Mesothelial cell of epicardium (in vitro differentiated cells): ENCODE measurements around the gene PCDHA10. TPM values are rescaled to one million over a fixed set of nuclear protein-coding genes. Genes with fewer than 3 reads are reported as not detected.

ENCODE experiments used
- DNase-seq, 2 experiments: peaks; one replicate each; pipeline ENCODE4 v3.0.0; 2021; ENCODE audit warnings: low spot score in 2 of 2; ENCODE audit not compliant: unreplicated experiment in 2 of 2
- H3K27ac Mint-ChIP-seq: 2 replicates; pipeline ENCODE4 v1.8.0; 2021; ENCODE audit warnings: mixed read lengths
- H3K27me3 Mint-ChIP-seq: 2 replicates; pipeline ENCODE4 v1.8.0; 2021; ENCODE audit warnings: low read depth, mixed read lengths
- H3K36me3 Mint-ChIP-seq: 2 replicates; pipeline ENCODE4 v1.8.0; 2021; ENCODE audit warnings: mixed read lengths
- H3K4me1 Mint-ChIP-seq: 2 replicates; pipeline ENCODE4 v1.8.0; 2021; ENCODE audit warnings: mixed read lengths
- H3K4me3 Mint-ChIP-seq: 2 replicates; pipeline ENCODE4 v1.8.0; 2021; ENCODE audit warnings: mild to moderate bottlenecking, moderate library complexity, mixed read lengths
- H3K9me3 Mint-ChIP-seq: 2 replicates; pipeline ENCODE4 v1.8.0; 2021; ENCODE audit warnings: mixed read lengths
- CTCF ChIP-seq: fragments of 200-600 bp; sonication (generic); IDR thresholded peaks from one replicate; pipeline ENCODE4 v1.5.0; 2021; ENCODE audit warnings: antibody characterized with exemption; ENCODE audit not compliant: unreplicated experiment
- total RNA-seq: library from RNA; stranded (reverse); gene quantifications from 3 replicates; pipeline ENCODE4 v1.2.1, GENCODE V29; 2021

Gene PCDHA10
- total RNA-seq, 1 donor from 2014 or later: 20.1 TPM

- H3K4me1 Mint-ChIP-seq: no peaks in the 10 kb centered on the region
- H3K27ac Mint-ChIP-seq: no peak within 1 kb of the TSS
- H3K27me3 Mint-ChIP-seq: no peaks in the 10 kb centered on the region
- H3K4me3 Mint-ChIP-seq: no peak within 1 kb of the TSS
- no peak for DNase-seq
- no peak for TF ChIP-seq CTCF
- peaks cover 55% of the 10 kb centered on the region for H3K36me3 Mint-ChIP-seq
- H3K9me3 Mint-ChIP-seq: peaks cover 41% of the 10 kb centered on the region
Measured at GRCh38 chr5:140881889-140882590, 26.3 kb downstream of the PCDHA10 start, which contains the start of gene PCDHA13. TSS of gene PCDHA13 (plus strand) at chr5:140882124. CDS start at chr5:140882269, 145 bp downstream.

- DNase-seq: no peak
- peaks cover 45% of the 10 kb centered on the region for H3K9me3 Mint-ChIP-seq
- peaks cover 57% of the 10 kb centered on the region for H3K36me3 Mint-ChIP-seq
- no peaks in the 10 kb centered on the region for H3K4me1 Mint-ChIP-seq
- TF ChIP-seq CTCF: no peak
- H3K4me3 Mint-ChIP-seq: no peak overlapping the region
- H3K27me3 Mint-ChIP-seq: no peaks in the 10 kb centered on the region
- no peak overlapping the region for H3K27ac Mint-ChIP-seq
Measured at GRCh38 chr5:140882591-140882899, 26.8 kb downstream of the PCDHA10 start.

- H3K27ac Mint-ChIP-seq: no peak overlapping the region
- no peak for DNase-seq
- peaks cover 46% of the 10 kb centered on the region for H3K9me3 Mint-ChIP-seq
- no peak overlapping the region for H3K4me3 Mint-ChIP-seq
- TF ChIP-seq CTCF: no peak
- peaks cover 59% of the 10 kb centered on the region for H3K36me3 Mint-ChIP-seq
- H3K4me1 Mint-ChIP-seq: no peaks in the 10 kb centered on the region
- H3K27me3 Mint-ChIP-seq: no peaks in the 10 kb centered on the region
Measured at GRCh38 chr5:140883373-140883772, 27.7 kb downstream of the PCDHA10 start.

- no peak for TF ChIP-seq CTCF
- no peak overlapping the region for H3K27ac Mint-ChIP-seq
- H3K27me3 Mint-ChIP-seq: no peaks in the 10 kb centered on the region
- H3K9me3 Mint-ChIP-seq: peaks cover 41% of the 10 kb centered on the region
- no peaks in the 10 kb centered on the region for H3K4me1 Mint-ChIP-seq
- DNase-seq: no peak
- peaks cover 53% of the 10 kb centered on the region for H3K36me3 Mint-ChIP-seq
- no peak overlapping the region for H3K4me3 Mint-ChIP-seq
Measured at GRCh38 chr5:140883927-140884697, 28.4 kb downstream of the PCDHA10 start.

GRCh38 chr5:140916325-140916724 lies 60.6 kb downstream of the PCDHA10 start:
- Mint-ChIP-seq H3K4me3 (no peak overlapping the region), H3K36me3 (peaks cover 51% of the 10 kb centered on the region), H3K9me3 (peaks cover 49% of the 10 kb centered on the region), H3K27me3 (no peaks in the 10 kb centered on the region), H3K27ac (no peak overlapping the region), H3K4me1 (no peaks in the 10 kb centered on the region)
- TF ChIP-seq CTCF: no peak
- DNase-seq: no peak

Other genes with a start within 250 kb of the PCDHA10 start
- 0.34 to 0.63 TPM (median 0.35 TPM) in 3 replicates for gene CD14, start 222.7 kb upstream of the PCDHA10 start, total RNA-seq
- 20.6 to 21.2 TPM (median 21.0 TPM) in 3 replicates for gene TMCO6, start 216.4 kb upstream of the PCDHA10 start, total RNA-seq
- 41.2 to 46.9 TPM (median 45.5 TPM) in 3 replicates for gene NDUFA2, start 208.3 kb upstream of the PCDHA10 start, total RNA-seq
- 85.0 to 85.8 TPM (median 85.8 TPM) in 3 replicates for gene IK, start 208.1 kb upstream of the PCDHA10 start, total RNA-seq
- 24.9 to 26.8 TPM (median 26.0 TPM) in 3 replicates for gene WDR55, start 191.0 kb upstream of the PCDHA10 start, total RNA-seq
- gene DND1, start 182.3 kb upstream of the PCDHA10 start, total RNA-seq: 3.3 to 3.9 TPM (median 3.5 TPM) in 3 replicates
- 73.7 to 77.2 TPM (median 76.9 TPM) in 3 replicates for gene HARS1, start 164.5 kb upstream of the PCDHA10 start, total RNA-seq
- gene HARS2, start 164.4 kb upstream of the PCDHA10 start, total RNA-seq: 32.4 to 35.6 TPM (median 33.5 TPM) in 3 replicates
- gene ZMAT2, start 155.4 kb upstream of the PCDHA10 start, total RNA-seq: 49.8 to 52.2 TPM (median 50.7 TPM) in 3 replicates
- not detected in 3 replicates for gene PCDHA1, start 69.8 kb upstream of the PCDHA10 start, total RNA-seq
- gene PCDHA2, start 61.0 kb upstream of the PCDHA10 start, total RNA-seq: 0.44 to 0.88 TPM (median 0.87 TPM) in 3 replicates
- gene PCDHA3, start 54.8 kb upstream of the PCDHA10 start, total RNA-seq: 0.31 to 0.40 TPM (median 0.32 TPM) in 3 replicates
- 18.8 to 20.9 TPM (median 19.8 TPM) in 3 replicates for gene PCDHA4, start 48.8 kb upstream of the PCDHA10 start, total RNA-seq
- 3.6 to 3.7 TPM (median 3.6 TPM) in 3 replicates for gene PCDHA5, start 34.3 kb upstream of the PCDHA10 start, total RNA-seq
- 14.5 to 15.7 TPM (median 15.2 TPM) in 3 replicates for gene PCDHA6, start 27.9 kb upstream of the PCDHA10 start, total RNA-seq
- 4.2 to 5.5 TPM (median 4.5 TPM) in 3 replicates for gene PCDHA7, start 21.6 kb upstream of the PCDHA10 start, total RNA-seq
- gene PCDHA8, start 14.7 kb upstream of the PCDHA10 start, total RNA-seq: 4.5 to 5.4 TPM (median 4.7 TPM) in 3 replicates
- 3.1 to 4.0 TPM (median 3.4 TPM) in 3 replicates for gene PCDHA9, start 7.5 kb upstream of the PCDHA10 start, total RNA-seq
- gene PCDHA11, start 13.1 kb downstream of the PCDHA10 start, total RNA-seq: 11.7 to 12.8 TPM (median 11.8 TPM) in 3 replicates
- 22.5 to 22.8 TPM (median 22.5 TPM) in 3 replicates for gene PCDHA12, start 19.4 kb downstream of the PCDHA10 start, total RNA-seq
- gene PCDHA13, start 26.2 kb downstream of the PCDHA10 start, total RNA-seq: 5.4 to 6.1 TPM (median 5.8 TPM) in 3 replicates
- 9.2 to 10.1 TPM (median 9.7 TPM) in 3 replicates for gene PCDHAC1, start 70.4 kb downstream of the PCDHA10 start, total RNA-seq
- 12.1 to 12.7 TPM (median 12.4 TPM) in 3 replicates for gene PCDHAC2, start 110.6 kb downstream of the PCDHA10 start, total RNA-seq
- gene PCDHB1, start 195.5 kb downstream of the PCDHA10 start, total RNA-seq: 0.16 to 0.18 TPM (median 0.16 TPM) in 3 replicates
- 116 to 127 TPM (median 118 TPM) in 3 replicates for gene PCDHB2, start 238.7 kb downstream of the PCDHA10 start, total RNA-seq
- 19.2 to 21.6 TPM (median 19.8 TPM) in 3 replicates for gene PCDHB3, start 244.6 kb downstream of the PCDHA10 start, total RNA-seq